GM20000 (cell line): ENCODE results near the gene RRP1.

Experiments
- DNase-seq: peaks from one replicate; pipeline ENCODE4 v3.0.0; 2012; ENCODE audit warnings: low spot score
- CTCF ChIP-seq: IDR thresholded peaks from 2 replicates; pipeline ENCODE4 v1.5.1; 2012; ENCODE audit warnings: mild to moderate bottlenecking, control low read depth; ENCODE audit errors: extremely low read depth, missing control alignments

Gene RRP1

GRCh38 chr21:43745772-43746517 lies 43.4 kb upstream of the RRP1 start:
- no peak for TF ChIP-seq CTCF
- no peak for DNase-seq

- no peak for TF ChIP-seq CTCF
- DNase-seq: no peak
Observed at GRCh38 chr21:43748622-43749021, 40.8 kb upstream of the RRP1 start.

GRCh38 chr21:43749651-43750262 lies 39.6 kb upstream of the RRP1 start:
- TF ChIP-seq CTCF: no peak
- DNase-seq: no peak

GRCh38 chr21:43750339-43751033 lies 38.9 kb upstream of the RRP1 start:
- DNase-seq: no peak
- no peak for TF ChIP-seq CTCF

- TF ChIP-seq CTCF: no peak
- no peak for DNase-seq
Observed at GRCh38 chr21:43751955-43752591, 37.3 kb upstream of the RRP1 start.

- TF ChIP-seq CTCF: no peak
- DNase-seq: no peak
Observed at GRCh38 chr21:43752758-43753438, 36.5 kb upstream of the RRP1 start.
